ENCODE measurements around the gene MYCT1. TPM values are rescaled to one million over a fixed set of nuclear protein-coding genes. Genes with fewer than 3 reads are reported as not detected.

MYCT1 gene
- total RNA-seq, 1 experiment from 2014 or later = 0.06 TPM

DNA sequence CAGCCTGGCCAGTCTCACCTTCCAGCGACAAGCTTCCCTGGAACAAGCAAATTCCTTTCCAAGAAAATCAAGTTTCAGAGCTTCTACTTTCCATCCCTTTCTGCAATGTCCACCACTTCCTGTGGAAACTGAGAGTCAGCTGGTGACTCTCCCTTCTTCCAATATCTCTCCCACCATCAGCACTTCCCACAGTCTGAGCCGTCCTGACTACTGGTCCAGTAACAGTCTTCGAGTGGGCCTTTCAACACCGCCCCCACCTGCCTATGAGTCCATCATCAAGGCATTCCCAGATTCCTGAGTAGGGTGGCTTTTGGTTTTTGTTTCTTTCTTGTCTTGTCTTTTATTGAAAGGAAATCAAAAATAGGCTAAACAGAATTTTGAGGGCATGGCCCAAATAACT, 24.3 kb downstream of the MYCT1 start:
- DNase-seq (ENCODE audit: low read depth) = no peak

DNA sequence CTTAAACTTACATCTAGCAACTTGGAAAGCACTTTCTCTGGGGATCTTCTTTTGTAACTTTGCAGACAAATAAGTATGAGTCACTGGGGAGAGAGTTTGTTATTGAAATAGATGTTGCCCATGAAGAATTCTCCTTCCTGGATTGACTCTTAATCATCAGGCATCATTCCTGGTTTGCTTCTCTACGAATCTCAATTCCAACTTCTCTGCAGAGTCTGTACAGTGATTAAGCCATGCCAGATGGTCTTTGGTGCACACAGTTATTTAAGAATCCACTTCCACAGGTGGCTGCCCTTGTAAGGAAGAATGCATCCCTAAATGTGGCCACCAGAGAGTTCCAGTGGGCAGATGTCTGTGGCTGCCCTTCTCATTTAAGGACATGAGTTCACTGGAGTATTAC, 25.7 kb downstream of the MYCT1 start:
- no peak for DNase-seq (ENCODE audit: low read depth)

DNA sequence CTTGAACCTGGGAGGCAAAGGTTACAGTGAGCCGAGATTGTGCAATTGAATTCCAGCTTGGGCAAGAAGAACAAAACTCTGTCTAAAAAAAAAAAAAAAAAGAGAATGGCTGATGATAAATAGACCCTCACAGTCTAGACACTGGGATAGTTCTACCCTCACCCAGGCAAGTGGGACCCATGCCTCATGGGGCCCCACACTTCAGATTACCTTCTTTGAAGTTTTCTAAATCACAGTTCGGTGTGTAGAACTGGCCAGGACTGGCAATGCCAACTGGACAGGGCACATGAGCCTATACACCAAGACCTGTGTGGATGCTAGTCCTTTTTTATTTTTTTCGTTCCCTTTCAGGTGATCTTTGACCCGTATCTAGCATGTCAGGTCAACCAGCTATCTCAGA, 28.6 kb downstream of the MYCT1 start:
- no peak for DNase-seq (ENCODE audit: low read depth)

DNA sequence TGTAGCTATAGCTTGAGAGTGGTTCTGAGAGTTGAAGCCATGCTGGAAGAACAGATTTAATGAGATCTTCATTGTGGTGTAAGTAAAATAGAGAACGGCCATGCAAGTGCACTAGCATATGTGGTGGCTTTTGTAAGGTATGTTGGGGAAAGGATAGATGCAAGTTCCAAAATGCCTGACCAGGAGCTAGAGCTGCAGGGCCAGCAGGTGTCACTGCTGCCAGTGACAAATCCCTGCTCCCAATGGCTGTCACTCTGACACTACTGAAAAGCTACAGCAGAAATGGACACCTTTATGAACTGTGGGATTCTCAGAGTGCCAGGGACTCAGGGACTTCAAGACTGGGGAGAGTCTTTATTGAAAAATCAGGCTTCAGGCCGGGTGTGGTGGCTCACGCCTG, 29.8 kb downstream of the MYCT1 start:
- no peak for DNase-seq (ENCODE audit: low read depth)

DNA sequence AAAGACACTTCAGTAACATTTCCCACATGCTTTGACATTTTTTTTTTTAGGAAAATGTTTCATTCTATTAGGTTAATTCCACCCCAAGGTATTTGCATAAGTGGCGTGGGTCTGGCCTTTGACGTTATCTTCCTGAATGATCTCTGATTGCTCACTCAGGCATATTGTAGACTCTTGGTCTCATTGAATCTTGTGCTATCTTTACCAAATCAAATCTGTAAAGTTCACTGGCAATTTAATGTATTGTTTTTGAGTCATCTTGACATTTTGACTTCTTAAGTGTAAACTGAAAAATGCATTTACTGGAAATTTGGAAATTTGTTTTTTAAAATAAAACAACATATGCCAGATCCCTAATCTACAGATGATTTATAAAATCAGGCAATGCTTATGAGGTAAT, 36.9 kb downstream of the MYCT1 start:
- no peak for DNase-seq (ENCODE audit: low read depth)

DNA sequence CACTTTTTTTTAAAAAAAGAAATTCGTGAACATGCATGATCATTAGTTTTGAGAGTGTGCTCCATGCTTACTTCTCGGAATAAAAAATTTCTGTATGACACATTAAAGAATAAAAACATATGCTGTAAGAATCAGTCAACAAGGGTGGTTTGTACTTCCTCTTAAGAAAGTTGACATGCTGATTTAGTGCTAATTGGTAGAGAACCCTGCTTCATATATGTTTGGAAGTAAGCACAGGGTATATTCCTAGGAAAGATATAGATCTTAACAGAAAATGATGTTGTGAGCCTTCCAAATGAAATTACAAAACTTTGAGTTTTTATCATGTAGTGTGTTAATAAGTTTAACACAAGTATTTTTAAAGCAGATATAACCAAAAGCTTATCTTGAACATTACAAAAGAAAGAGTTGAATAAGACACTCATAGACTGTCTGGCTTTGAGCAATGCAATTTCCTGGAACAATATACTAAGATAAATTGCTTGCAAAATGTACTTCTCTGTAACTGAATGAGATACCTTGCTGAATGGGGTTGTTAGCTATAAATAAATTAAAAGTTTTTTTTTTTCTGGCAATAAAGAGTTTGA, 39.1 kb downstream of the MYCT1 start:
- no peak for DNase-seq (ENCODE audit: low read depth)

DNA sequence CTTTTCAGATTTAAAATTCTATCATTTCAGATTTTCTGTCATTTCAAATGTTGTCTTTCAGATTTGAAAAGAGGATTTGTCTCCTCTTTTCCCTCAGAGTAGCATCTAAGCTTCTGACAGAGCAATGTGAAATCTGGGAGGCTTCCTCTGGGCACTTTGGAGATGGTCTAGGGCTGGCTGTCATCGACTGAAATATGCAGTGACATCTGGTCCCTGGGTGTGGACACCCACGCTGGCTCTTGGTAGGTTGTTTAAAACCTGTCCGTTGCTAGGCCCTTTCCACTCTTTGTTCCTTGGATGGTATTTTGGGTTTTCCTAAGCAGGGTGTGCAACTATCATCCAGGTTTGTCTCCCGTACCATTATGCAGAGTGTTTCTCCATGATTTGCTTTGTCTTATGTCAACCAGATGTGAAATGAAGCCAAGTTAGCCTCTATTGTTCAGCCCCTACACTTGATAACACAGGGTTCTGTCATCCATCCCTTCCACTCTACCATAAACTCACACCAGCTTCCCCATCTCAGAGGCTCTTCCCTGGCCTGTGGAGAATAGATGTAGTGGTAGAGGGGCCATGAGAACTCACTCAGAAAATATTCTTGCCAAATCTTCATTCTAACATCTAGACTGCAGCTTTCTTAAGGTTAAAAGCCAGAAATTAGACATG, 47.9 kb downstream of the MYCT1 start:
- DNase-seq (ENCODE audit: low read depth) = no peak

DNA sequence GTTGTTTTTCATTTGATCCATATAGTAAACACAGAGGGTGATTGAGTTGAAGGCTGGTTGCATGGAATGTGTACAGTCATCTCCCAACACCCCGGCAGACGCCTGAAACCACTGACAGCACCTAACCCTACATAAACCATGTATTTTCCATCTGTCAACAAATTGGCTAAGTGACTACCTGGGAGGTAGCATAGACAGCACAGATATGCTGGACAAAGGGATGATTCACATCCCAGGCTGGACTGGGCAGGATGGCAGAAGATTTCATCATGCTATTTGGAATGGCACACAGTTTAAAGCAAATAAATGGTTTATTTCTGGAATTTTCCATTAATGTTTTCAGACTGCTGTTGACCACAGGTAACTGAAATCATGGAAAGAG, 48.5 kb downstream of the MYCT1 start:
- DNase-seq (ENCODE audit: low read depth) = peak; percentile 56

DNA sequence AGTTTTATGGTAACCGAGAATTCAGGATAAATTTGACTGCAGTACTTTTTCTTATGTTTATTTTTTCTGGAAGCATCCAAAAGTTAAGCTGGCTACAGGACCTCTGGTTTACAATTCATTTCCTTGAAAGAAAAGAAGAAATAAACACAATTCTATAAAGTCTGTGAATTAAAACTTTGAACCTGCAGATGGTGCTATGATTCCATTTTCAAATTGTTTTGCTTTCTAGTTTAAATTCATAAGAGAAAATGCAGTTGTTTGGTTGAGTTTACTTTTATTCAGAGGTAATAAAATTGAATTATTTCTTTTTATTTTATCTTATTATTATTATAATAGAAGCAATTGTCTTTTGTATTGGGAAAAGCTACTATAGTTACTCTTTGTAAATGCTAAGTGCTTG, 51.1 kb downstream of the MYCT1 start:
- no peak for DNase-seq (ENCODE audit: low read depth)

DNA sequence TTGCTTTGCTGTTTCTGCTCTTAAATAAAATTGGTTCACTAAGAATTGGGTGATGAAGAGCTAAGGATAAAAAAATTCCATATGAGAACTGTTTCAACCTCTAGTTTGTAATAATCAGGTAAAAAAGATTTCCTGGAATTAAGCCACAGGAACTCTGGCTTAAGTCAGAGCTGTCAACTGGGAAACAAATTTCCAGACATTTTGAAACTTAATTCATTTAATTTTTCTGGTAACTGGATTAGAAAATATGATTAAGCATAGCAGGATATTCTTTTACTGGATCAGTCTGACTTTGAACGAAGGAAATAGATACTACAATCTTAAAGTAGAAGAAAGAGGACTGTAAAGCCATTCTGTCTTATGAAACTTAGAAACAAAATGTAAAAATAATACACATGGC, 51.6 kb downstream of the MYCT1 start:
- no peak for DNase-seq (ENCODE audit: low read depth)

DNA sequence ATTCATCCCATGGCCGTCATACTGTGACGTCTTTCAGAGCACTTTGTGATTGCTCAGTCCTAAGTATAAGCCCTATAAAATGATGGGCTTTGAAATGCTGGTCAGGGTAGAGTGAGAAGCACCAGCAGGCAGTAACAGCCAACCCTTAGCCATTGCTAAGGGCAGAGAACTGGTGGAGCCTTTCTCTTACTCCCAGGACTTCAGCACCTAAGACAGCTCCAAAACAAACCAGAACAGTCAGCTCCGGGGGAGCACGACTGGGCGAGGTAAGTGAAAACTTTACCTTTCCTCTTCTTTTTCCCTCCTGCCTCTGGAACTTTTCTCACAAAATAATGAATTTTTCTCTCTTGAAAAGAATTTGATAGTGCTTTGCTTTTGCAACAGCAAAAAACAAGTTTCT, 53.0 kb downstream of the MYCT1 start, which contains the start of gene VIP:
VIP (plus strand) TSS at position 104 of the 400 bp plus-strand sequence. CDS start 1,381 bp downstream, outside the sequence.
- DNase-seq (ENCODE audit: low read depth) = no peak

DNA sequence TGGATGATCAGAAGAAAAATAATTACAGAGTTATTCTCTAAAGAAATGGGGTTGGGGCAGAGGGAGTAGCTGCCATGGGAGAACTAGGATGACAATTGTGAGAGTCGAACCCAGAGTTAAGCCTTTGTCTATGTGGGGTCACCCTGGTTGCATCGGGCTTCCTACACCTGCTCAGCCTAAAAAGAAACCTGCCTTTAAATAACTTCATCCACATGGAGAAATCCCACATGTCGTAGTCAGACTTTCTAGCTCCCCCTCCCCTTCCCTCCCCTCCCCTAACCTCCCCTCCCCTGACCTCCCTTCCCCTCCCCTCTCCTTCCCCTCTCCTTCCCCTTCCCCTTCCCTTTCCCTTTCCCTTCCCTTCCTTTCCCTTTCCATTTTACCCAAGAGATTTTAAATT, 67.6 kb downstream of the MYCT1 start:
- DNase-seq (ENCODE audit: low read depth) = no peak

DNA sequence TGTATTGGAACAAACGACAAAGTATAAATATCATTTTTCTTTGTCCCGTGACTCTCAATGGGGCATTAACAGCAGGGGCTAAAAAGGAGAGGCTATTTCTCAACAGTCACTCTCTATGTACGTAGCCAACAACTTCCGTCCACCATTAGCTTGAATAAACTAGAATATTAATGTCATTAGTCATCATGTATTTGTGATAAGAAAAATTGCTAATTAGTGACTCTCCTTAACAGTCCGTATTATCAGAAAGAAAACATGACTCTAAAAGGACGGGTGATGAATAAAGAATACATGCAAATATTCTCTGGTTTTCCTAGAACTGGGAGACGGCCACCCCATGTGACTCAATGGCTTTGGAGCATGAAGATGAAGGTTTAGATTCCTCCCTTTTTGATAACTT, 71.5 kb downstream of the MYCT1 start:
- DNase-seq (ENCODE audit: low read depth) = no peak

DNA sequence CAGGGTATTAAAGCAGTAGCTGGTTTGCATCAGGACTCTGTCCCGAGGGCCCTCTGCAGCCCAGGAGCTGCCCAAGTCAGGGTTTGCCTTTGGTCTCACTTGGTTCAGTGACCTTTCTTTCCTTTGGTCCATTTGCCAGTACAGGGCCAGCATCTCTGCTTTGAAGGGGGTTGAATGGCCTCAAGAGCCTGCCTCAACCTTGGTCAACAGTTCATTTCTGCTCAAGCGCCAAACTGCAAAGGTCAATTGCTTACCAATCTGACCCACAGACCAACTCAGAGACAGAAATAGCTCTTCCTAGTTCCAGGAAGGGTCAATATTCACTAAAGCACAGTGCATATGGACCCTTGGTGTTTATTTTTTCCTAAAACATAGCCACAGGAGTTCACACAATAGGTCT, 72.3 kb downstream of the MYCT1 start:
- DNase-seq (ENCODE audit: low read depth) = no peak

DNA sequence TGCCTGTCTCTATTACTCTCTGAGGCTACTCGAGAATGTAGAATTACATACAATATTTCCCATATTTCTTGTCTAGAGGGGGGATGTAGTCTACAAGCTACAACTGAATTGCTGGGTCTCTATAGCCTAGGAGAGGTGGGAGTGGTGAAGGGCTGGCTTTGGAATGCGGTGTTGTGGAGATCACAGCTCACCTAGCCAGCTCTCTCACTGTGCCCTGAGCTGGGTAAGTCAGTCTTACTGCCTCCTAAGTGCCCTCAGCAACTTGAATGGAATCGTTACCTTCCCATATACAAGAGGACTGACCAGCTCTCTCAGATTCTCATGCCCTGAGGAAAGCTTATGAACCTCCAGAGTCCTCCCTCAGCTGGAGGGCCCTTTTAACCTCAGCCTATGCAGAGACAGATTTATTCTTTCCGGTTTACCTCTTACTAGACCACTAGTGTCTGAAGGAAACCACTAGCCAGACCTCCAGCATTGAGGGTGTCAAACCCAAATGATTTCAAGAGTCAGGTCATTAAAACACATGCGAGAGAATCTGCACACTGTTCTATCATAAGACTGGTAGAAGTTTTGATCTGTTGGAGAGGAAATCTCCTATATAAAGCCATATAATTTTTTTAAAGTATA, 73.5 kb downstream of the MYCT1 start:
- no peak for DNase-seq (ENCODE audit: low read depth)

Other genes starting within 250 kb of the MYCT1 start
- gene SYNE1, start 60.5 kb upstream of the MYCT1 start, total RNA-seq (2014; rRNA removed; shearing (Covaris generic)) = 7.6 and 8.7 TPM in 2 replicates
- gene VIP, start 52.9 kb downstream of the MYCT1 start, total RNA-seq (2014; rRNA removed; shearing (Covaris generic)) = not detected in 2 replicates